Measurements from ENCODE around the gene ZFP91. TPM values are rescaled to one million over a fixed set of nuclear protein-coding genes. Genes with fewer than 3 reads are reported as not detected.

Gene ZFP91
- total and polyA plus RNA-seq, 2 donors (not counting 3 experiments of a cell fraction or from before 2014, with no cell fraction given): 20.2 to 52.0 TPM

DNA sequence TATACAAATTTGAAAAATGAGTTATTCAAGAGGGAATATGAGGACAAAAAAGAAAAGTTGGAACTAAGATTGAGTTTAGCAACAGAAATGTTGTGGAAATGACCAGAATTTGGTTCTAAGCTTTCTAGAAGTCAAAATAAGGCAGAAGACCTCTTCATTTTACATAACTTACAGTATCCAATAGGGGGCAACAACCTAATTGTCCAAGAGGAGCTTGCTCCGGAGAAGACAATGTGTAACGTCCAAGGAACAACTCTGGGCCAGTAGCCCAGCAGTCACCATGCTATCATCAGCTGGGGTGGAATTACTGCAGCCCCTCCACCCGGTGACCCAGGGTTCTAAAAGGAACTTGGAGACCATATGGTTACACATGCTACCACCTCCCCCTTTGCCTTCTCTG lies 57.7 kb downstream of the ZFP91 start:
- CTCF ChIA-PET: interaction anchor here (1.1 to 2.0 kb wide), 5 partner anchors 9 to 522 kb away, joined by 3 to 6 read pairs (median 4); no protein-coding TSS in a partner anchor
- no peaks in the 10 kb centered on the region for H3K9me3 ChIP-seq (replicated peaks; ENCODE audit: control insufficient read depth, insufficient read depth, low read length)
- H3K27me3 ChIP-seq (ENCODE audit: control insufficient read depth in 2 of 2, insufficient read depth in 2 of 2, low read length in 2 of 2): peaks cover 0 to 13% of the 10 kb centered on the region in 2 experiments
- no peak overlapping the region for H3K27ac ChIP-seq (ENCODE audit: insufficient read depth, low read depth, low read length)
- TF ChIP-seq FOS (IDR thresholded peaks at IDR 0.05; ENCODE audit: borderline replicate concordance, insufficient read depth, low read length) (no peak), MYC (IDR thresholded peaks at IDR 0.05; ENCODE audit: low read depth, low read length) (no peak), EZH2 (IDR thresholded peaks at IDR 0.05; ENCODE audit: borderline replicate concordance, low read depth, low read length, severe bottlenecking) (no peak), POLR2AphosphoS5 (IDR thresholded peaks at IDR 0.05; ENCODE audit: insufficient read depth, low read depth, low read length) (no peak), GATA2 (IDR thresholded peaks at IDR 0.05; ENCODE audit: insufficient read depth, insufficient read length, low read depth, low read length) (no peak), JUN (IDR thresholded peaks at IDR 0.05; ENCODE audit: borderline replicate concordance, insufficient read depth, insufficient read length, low read depth) (no peak), POLR2A (IDR thresholded peaks at IDR 0.05; ENCODE audit: low read depth, low read length) (no peak)
- TF ChIP-seq, protein P1, sequence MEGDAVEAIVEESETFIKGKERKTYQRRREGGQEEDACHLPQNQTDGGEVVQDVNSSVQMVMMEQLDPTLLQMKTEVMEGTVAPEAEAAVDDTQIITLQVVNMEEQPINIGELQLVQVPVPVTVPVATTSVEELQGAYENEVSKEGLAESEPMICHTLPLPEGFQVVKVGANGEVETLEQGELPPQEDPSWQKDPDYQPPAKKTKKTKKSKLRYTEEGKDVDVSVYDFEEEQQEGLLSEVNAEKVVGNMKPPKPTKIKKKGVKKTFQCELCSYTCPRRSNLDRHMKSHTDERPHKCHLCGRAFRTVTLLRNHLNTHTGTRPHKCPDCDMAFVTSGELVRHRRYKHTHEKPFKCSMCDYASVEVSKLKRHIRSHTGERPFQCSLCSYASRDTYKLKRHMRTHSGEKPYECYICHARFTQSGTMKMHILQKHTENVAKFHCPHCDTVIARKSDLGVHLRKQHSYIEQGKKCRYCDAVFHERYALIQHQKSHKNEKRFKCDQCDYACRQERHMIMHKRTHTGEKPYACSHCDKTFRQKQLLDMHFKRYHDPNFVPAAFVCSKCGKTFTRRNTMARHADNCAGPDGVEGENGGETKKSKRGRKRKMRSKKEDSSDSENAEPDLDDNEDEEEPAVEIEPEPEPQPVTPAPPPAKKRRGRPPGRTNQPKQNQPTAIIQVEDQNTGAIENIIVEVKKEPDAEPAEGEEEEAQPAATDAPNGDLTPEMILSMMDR (IDR thresholded peaks at IDR 0.05; ENCODE audit: extremely low read depth in 1 of 2, insufficient read depth in 1 of 2, low read depth in 1 of 2, low read length in 2 of 2): no peak
- TF ChIP-seq, protein P2, sequence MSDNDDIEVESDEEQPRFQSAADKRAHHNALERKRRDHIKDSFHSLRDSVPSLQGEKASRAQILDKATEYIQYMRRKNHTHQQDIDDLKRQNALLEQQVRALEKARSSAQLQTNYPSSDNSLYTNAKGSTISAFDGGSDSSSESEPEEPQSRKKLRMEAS (IDR thresholded peaks at IDR 0.05; ENCODE audit: insufficient read depth, insufficient read length): no peak
- H4K20me1 ChIP-seq (replicated peaks; ENCODE audit: control insufficient read depth, extremely low read depth, insufficient read depth, low read length): no peaks in the 10 kb centered on the region
- no peak overlapping the region for H3K9ac ChIP-seq (replicated peaks; ENCODE audit: extremely low read depth, insufficient read depth, low read length)
- intact Hi-C loops (cut with micrococcal nuclease) (no loop called here), dilution Hi-C loops (cut with MboI; ENCODE audit: extremely low pct_ligation_motif_present, low sequenced_read_pairs) (no loop called here)
- POLR2A ChIA-PET: no interaction called here
- H2AFZ ChIP-seq (ENCODE audit: low read depth, low read length): no peak overlapping the region
- no peaks in the 10 kb centered on the region for H3K9me1 ChIP-seq (replicated peaks; ENCODE audit: control insufficient read depth, extremely low read depth, insufficient read depth, low read length)
- H3K4me3 ChIP-seq (replicated peaks in 1 of 3; ENCODE audit: insufficient read depth in 1 of 3, low read depth in 1 of 3, low read length in 3 of 3): no peak overlapping the region
- H3K4me2 ChIP-seq (ENCODE audit: insufficient read depth, low read length): no peak overlapping the region
- FAIRE-seq (no peak), DNase-seq (ENCODE audit: low read depth, low spot score) (no peak)
- no peaks in the 10 kb centered on the region for H3K4me1 ChIP-seq (ENCODE audit: control insufficient read depth, extremely low read depth, insufficient read depth, low read length)
- H3K79me2 ChIP-seq (ENCODE audit: control insufficient read depth, insufficient read depth, low read length): no peaks in the 10 kb centered on the region
- no peaks in the 10 kb centered on the region for H3K36me3 ChIP-seq (ENCODE audit: control insufficient read depth in 2 of 2, extremely low read depth in 1 of 2, insufficient read depth in 2 of 2, low read length in 2 of 2)
- BruUV-seq (replicated peaks): no TSS peak

All from endothelial cell of umbilical vein (primary cell).